ENCODE data around the gene MGRN1.

MGRN1 gene

GRCh38 chr16:4696905-4697847, 72.5 kb downstream of the MGRN1 start:
- Histone ChIP-seq H3K36me3 (ENCODE audit: insufficient read depth, low read length) (peaks cover 22% of the 10 kb centered on the region; the same call in 1 of the 2 replicates), H3K9me3 (ENCODE audit: low read depth, low read length) (no peaks in the 10 kb centered on the region), H3K27ac (no peak overlapping the region), H3K4me3 (no peak overlapping the region), H3K9ac (ENCODE audit: insufficient read length) (no peak overlapping the region)
- no peak for DNase-seq (ENCODE audit: low read depth, low spot score)
- TF ChIP-seq EZH2 (IDR thresholded peaks at IDR 0.05) (no peak), FOXP2 (optimal IDR thresholded peaks at IDR 0.05; ENCODE audit: control extremely low read depth, extremely low read length, insufficient read depth) (no peak), POLR2AphosphoS5 (IDR thresholded peaks at IDR 0.05; ENCODE audit: borderline replicate concordance, low read depth, low read length) (no peak)

DNA sequence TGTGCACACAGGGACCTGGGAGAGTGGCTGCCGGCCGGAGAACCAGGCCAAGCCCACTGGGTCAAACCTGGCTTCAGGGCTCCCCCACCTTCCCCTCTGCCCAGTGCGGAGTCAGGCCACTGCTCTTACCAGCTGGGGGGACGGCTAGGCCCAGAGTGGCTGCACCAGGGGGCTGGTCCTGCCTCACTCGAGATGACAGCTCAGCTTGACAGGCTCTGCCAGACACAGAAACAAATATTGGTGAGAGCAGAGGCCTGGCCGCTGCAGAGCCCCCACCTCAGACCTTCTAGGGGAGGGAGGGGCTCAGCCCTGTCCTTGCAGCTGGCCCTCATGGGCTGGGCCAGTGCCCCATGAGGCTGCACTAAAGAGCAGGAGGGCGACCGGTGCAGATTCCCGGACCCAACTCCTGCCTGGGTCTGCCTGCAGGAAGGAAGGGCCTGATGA, 73.2 kb downstream of the MGRN1 start:
- Histone ChIP-seq H3K9ac (ENCODE audit: insufficient read length) (no peak overlapping the region), H3K36me3 (ENCODE audit: insufficient read depth, low read length) (peaks cover 22% of the 10 kb centered on the region; the same call in 1 of the 2 replicates), H3K4me3 (no peak overlapping the region), H3K9me3 (ENCODE audit: low read depth, low read length) (no peaks in the 10 kb centered on the region), H3K27ac (no peak overlapping the region)
- TF ChIP-seq POLR2AphosphoS5 (IDR thresholded peaks at IDR 0.05; ENCODE audit: borderline replicate concordance, low read depth, low read length) (no peak), EZH2 (IDR thresholded peaks at IDR 0.05) (no peak), FOXP2 (optimal IDR thresholded peaks at IDR 0.05; ENCODE audit: control extremely low read depth, extremely low read length, insufficient read depth) (no peak)
- DNase-seq (ENCODE audit: low read depth, low spot score), result no peak

DNA sequence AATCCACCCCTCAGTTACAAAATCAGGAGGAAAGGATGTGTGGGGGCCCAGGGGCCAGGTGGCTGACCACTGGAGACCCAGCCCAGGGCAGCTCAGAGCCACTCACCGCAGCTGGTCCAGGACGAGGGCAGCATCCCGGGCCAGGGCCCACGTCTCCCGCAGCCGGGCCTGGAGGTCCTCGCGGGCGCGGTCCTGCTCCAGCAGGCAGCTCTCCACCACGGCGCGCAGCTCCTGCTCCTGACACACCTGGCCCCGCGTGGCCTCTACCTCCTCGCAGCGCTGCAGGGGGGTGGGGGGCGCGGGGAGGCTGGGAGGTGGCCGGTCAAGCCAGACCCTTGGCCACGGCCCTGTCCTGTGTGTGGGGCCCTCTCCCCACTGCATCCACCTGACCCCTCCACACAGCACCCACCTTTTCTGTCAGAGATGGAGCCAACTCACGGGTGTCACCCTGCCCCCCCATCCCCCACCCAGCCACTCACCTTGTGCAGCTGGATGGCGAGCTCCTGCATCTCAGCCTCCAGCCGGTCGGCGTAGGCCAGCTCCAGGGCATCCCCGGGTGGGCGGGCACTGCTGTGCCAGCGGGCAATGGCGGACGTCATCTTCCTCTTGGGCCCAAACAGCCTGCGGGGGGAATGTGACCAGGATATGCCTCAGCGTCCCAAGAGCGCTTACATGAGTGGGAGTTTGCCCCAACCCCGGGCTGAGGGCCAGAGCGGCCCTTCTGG, 73.9 kb downstream of the MGRN1 start:
- no peak overlapping the region for H3K9ac ChIP-seq (ENCODE audit: insufficient read length)
- no peak for DNase-seq (ENCODE audit: low read depth, low spot score)
- H3K36me3 ChIP-seq (ENCODE audit: insufficient read depth, low read length), result peaks cover 22% of the 10 kb centered on the region; the same call in 1 of the 2 replicates
- TF ChIP-seq FOXP2 (optimal IDR thresholded peaks at IDR 0.05; ENCODE audit: control extremely low read depth, extremely low read length, insufficient read depth), result no peak
- no peak for TF ChIP-seq POLR2AphosphoS5 (IDR thresholded peaks at IDR 0.05; ENCODE audit: borderline replicate concordance, low read depth, low read length)
- TF ChIP-seq EZH2 (IDR thresholded peaks at IDR 0.05), result no peak
- no peaks in the 10 kb centered on the region for H3K9me3 ChIP-seq (ENCODE audit: low read depth, low read length)
- H3K4me3 ChIP-seq, result no peak overlapping the region
- no peak overlapping the region for H3K27ac ChIP-seq

- no peak for DNase-seq (ENCODE audit: low read depth, low spot score)
- no peaks in the 10 kb centered on the region for H3K9me3 ChIP-seq (ENCODE audit: low read depth, low read length)
- peaks cover 22% of the 10 kb centered on the region; the same call in 1 of the 2 replicates for H3K36me3 ChIP-seq (ENCODE audit: insufficient read depth, low read length)
- no peak overlapping the region for H3K27ac ChIP-seq
- H3K4me3 ChIP-seq, result no peak overlapping the region
- no peak overlapping the region for H3K9ac ChIP-seq (ENCODE audit: insufficient read length)
- TF ChIP-seq POLR2AphosphoS5 (IDR thresholded peaks at IDR 0.05; ENCODE audit: borderline replicate concordance, low read depth, low read length) (no peak), EZH2 (IDR thresholded peaks at IDR 0.05) (no peak), FOXP2 (optimal IDR thresholded peaks at IDR 0.05; ENCODE audit: control extremely low read depth, extremely low read length, insufficient read depth) (no peak)
These were observed 74.5 kb downstream of the MGRN1 start for GRCh38 chr16:4699046-4699556.

GRCh38 chr16:4700380-4700996, 75.9 kb downstream of the MGRN1 start:
- no peak for DNase-seq (ENCODE audit: low read depth, low spot score)
- TF ChIP-seq EZH2 (IDR thresholded peaks at IDR 0.05) (no peak), FOXP2 (optimal IDR thresholded peaks at IDR 0.05; ENCODE audit: control extremely low read depth, extremely low read length, insufficient read depth) (no peak), POLR2AphosphoS5 (IDR thresholded peaks at IDR 0.05; ENCODE audit: borderline replicate concordance, low read depth, low read length) (no peak)
- H3K9ac ChIP-seq (ENCODE audit: insufficient read length), result no peak overlapping the region
- H3K27ac ChIP-seq, result no peak overlapping the region
- peaks cover 20% of the 10 kb centered on the region; the same call in 1 of the 2 replicates for H3K36me3 ChIP-seq (ENCODE audit: insufficient read depth, low read length)
- no peaks in the 10 kb centered on the region for H3K9me3 ChIP-seq (ENCODE audit: low read depth, low read length)
- H3K4me3 ChIP-seq, result no peak overlapping the region

GRCh38 chr16:4700997-4701743, 76.5 kb downstream of the MGRN1 start:
- H3K4me3 ChIP-seq, result no peak overlapping the region
- H3K9ac ChIP-seq (ENCODE audit: insufficient read length), result no peak overlapping the region
- peaks cover 20% of the 10 kb centered on the region; the same call in 1 of the 2 replicates for H3K36me3 ChIP-seq (ENCODE audit: insufficient read depth, low read length)

GRCh38 chr16:4701791-4702465, 77.3 kb downstream of the MGRN1 start:
- H3K9me3 ChIP-seq (ENCODE audit: low read depth, low read length), result no peaks in the 10 kb centered on the region
- no peak for DNase-seq (ENCODE audit: low read depth, low spot score)
- TF ChIP-seq EZH2 (IDR thresholded peaks at IDR 0.05) (no peak), POLR2AphosphoS5 (IDR thresholded peaks at IDR 0.05; ENCODE audit: borderline replicate concordance, low read depth, low read length) (no peak), FOXP2 (optimal IDR thresholded peaks at IDR 0.05; ENCODE audit: control extremely low read depth, extremely low read length, insufficient read depth) (no peak)
- no peak overlapping the region for H3K27ac ChIP-seq
- H3K4me3 ChIP-seq, result no peak overlapping the region
- peaks cover 20% of the 10 kb centered on the region; the same call in 1 of the 2 replicates for H3K36me3 ChIP-seq (ENCODE audit: insufficient read depth, low read length)
- no peak overlapping the region for H3K9ac ChIP-seq (ENCODE audit: insufficient read length)

More at GRCh38 chr16:4700997-4701743, 76.5 kb downstream of the MGRN1 start:
- DNase-seq (ENCODE audit: low read depth, low spot score), result no peak
- Histone ChIP-seq H3K27ac (no peak overlapping the region), H3K9me3 (ENCODE audit: low read depth, low read length) (no peaks in the 10 kb centered on the region)
- TF ChIP-seq EZH2 (IDR thresholded peaks at IDR 0.05) (no peak), POLR2AphosphoS5 (IDR thresholded peaks at IDR 0.05; ENCODE audit: borderline replicate concordance, low read depth, low read length) (no peak), FOXP2 (optimal IDR thresholded peaks at IDR 0.05; ENCODE audit: control extremely low read depth, extremely low read length, insufficient read depth) (no peak)
